GM06990 (cell line): ENCODE results near the gene AP2A1.

Experiments
- DNase-seq: peaks from one replicate; pipeline ENCODE4 v3.0.0-alpha.2; 2011; ENCODE audit not compliant: insufficient read length; ENCODE audit errors: extremely low read depth
- H3K27me3 ChIP-seq: replicated peaks from 2 replicates; pipeline ENCODE4 v1.6.0; 2011; ENCODE audit warnings: low read length; ENCODE audit not compliant: control insufficient read depth, insufficient read depth
- H3K36me3 ChIP-seq: 2 replicates; pipeline ENCODE4 v1.5.1; 2011; ENCODE audit warnings: low read length; ENCODE audit not compliant: control insufficient read depth, insufficient read depth
- H3K4me3 ChIP-seq: replicated peaks from 2 replicates; pipeline ENCODE4 v1.5.1; 2011; ENCODE audit warnings: low read depth, mild to moderate bottlenecking, control low read depth, low read length
- CTCF ChIP-seq: IDR thresholded peaks from 2 replicates; pipeline ENCODE4 v1.5.1; 2011; ENCODE audit warnings: low read length, control low read depth, mild to moderate bottlenecking, inconsistent platforms; ENCODE audit not compliant: insufficient read depth, poor library complexity, severe bottlenecking

The AP2A1 gene

GRCh38 chr19:49845414-49845813, 78.6 kb downstream of the AP2A1 start:
- TF ChIP-seq CTCF = no peak
- Histone ChIP-seq H3K27me3 (no peaks in the 10 kb centered on the region), H3K4me3 (no peak overlapping the region), H3K36me3 (no peaks in the 10 kb centered on the region; the same call in 1 of the 2 replicates)
- no peak for DNase-seq

GRCh38 chr19:49846408-49846807, 79.6 kb downstream of the AP2A1 start:
- DNase-seq = no peak
- Histone ChIP-seq H3K4me3 (no peak overlapping the region), H3K27me3 (no peaks in the 10 kb centered on the region), H3K36me3 (no peaks in the 10 kb centered on the region)
- no peak for TF ChIP-seq CTCF

GRCh38 chr19:49847731-49848696, 81.2 kb downstream of the AP2A1 start:
- no peak for DNase-seq
- Histone ChIP-seq H3K27me3 (no peaks in the 10 kb centered on the region), H3K36me3 (no peaks in the 10 kb centered on the region), H3K4me3 (no peak overlapping the region)
- no peak for TF ChIP-seq CTCF

GRCh38 chr19:49848938-49849337, 82.1 kb downstream of the AP2A1 start:
- no peak for DNase-seq

GRCh38 chr19:49849433-49850220, 82.8 kb downstream of the AP2A1 start:
- no peak for DNase-seq
- TF ChIP-seq CTCF = no peak
- H3K4me3 ChIP-seq = no peak overlapping the region
- H3K36me3 ChIP-seq = no peaks in the 10 kb centered on the region
- H3K27me3 ChIP-seq = no peaks in the 10 kb centered on the region

More at GRCh38 chr19:49848938-49849337, 82.1 kb downstream of the AP2A1 start:
- Histone ChIP-seq H3K4me3 (no peak overlapping the region), H3K36me3 (no peaks in the 10 kb centered on the region), H3K27me3 (no peaks in the 10 kb centered on the region)
- no peak for TF ChIP-seq CTCF
